ENCODE measurements around the gene KLK13. TPM values are rescaled to one million over a fixed set of nuclear protein-coding genes. Genes with fewer than 3 reads are reported as not detected.

The KLK13 gene
- polyA plus RNA-seq, 3 donors: 0.24 to 0.65 (median 0.53) TPM

DNA sequence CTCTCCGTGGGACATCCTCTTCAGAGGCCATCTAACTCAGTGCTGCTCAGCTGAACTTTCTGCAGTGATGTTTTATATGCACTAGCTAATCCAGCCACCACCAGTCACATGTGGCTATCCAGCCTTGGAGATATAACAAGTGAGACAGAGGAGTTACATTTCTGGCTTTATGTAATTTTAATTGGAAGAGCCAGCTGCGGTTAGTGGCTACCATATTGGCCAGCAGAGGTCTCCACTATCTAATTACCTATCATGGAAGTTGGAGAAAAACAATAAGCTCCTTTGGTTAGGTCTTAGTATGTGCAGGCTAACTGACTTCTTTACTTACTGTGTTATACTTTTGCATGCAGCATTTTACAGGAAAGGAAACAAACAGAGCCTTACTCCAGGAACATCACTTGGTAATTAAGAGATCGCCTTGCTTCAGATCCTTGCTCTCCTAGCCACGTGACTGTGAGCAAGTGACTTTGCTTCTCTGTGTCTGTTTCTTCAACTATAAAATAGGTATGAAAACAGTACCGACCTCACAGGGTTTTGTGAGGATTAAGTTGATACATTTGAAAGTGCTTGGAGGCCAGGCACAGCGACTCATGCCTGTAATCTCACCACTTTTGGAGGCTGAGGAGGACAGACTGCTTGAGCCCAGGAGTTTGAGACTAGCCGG is 43.8 kb downstream of the KLK13 start:
- DNase-seq: no peak

DNA sequence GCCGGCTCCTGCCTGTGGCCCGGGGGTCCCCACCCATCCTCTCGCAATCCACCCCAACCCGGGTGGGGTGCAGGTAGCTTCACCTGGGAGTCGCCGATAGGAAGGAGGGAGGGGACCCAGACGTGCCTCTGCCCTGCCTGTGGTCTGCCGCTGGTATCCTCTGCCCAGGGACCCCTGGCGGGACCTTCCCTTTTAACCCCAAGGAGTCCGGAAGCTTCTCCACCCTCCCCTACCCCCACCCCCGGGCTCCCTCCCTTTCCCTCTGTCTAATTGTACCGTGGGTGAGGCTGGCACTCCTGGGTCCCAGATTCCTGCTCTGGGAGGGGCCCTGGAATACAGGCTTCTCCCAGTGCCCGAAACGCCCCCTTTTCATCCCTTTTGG is 45.4 kb downstream of the KLK13 start, which contains the start of gene KLK10:
Gene KLK10 (minus strand): TSS at position 166 of the 382 bp plus-strand sequence. CDS start 579 bp downstream, outside the sequence.
- DNase-seq: no peak

DNA sequence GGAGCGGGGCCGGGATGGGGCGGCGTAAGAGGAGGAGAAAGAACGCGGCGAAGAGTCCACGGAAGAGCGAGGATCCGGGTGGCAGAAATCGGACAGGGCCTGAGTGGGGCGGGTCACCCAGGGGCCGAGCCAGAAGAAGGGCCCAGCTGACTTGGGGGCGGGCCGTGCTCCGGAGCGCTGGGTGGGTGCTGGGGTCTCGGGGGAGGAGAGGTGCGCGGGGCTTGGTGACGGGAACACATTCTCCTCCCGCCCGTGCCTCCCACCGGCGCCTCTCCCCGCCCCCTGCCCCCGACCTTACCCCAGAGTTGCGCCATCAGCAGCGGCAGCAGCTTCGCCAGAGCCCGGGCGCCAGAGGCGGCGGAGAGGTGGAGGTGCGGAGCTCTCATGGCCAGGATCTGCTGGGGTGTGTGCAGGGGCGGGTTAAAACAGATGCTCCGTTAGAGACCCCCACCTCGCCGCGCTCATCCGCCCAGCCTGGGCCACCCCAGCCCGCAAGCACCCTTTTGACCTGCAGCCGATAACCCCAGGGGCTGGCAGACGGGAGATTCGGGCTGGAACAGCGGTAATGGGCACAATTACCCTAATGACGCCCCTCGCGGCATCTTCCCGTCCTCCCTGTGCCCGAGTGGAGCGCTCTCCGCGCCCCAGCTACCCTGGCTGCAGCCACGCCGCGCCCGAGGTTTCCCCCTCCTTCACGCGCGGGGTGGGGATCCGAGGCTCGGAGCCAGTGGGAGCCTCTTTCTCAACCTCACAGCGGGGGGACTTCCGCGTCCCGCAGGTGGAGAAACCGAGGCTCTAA is 45.9 kb downstream of the KLK13 start:
- DNase-seq: no peak

DNA sequence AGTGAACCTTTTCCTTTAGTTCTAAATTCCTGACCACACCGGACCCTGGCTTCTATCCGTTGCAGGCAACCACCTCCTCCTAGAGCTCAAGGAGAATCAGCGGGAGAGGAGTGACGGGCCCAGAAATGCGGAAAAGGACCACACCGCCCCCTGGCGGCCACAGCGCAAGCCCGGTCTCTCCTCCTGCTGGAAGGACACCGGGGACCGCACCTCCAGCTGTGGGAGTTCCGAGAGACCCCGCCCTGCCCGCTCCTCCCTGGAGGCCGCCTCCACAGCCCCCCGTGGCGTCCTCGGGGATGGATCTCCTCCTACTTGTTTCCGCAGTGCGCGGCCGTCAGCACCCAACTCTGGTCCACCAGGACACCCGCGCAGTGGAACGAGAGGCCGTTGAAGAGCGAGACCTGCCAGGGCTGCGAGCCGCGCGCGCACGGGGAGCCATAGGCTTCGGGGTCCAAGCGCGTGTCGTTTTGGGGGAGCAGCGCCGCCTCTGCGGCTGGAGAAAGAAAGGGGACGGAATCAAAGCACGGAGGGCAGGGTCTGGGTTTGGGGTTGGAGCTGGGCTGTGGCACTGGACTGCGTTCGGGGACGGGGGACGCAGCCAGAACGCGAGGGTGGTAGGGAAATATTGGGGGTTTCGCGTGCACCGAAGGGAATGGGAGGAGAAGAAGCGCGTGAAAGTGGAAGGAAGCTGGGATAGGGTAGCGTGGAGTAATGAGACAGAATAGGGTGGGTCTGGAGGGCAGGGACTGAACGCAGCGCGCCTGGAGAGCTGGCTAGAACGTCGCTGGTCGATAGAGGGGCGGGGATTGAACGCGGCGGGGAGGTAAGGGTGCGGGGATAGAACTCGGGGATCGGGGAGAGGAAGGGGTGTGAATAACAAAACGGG is 47.9 kb downstream of the KLK13 start:
- DNase-seq: no peak

- DNase-seq: no peak
These were observed 49.1 kb downstream of the KLK13 start for GRCh38 chr19:51015691-51016267.

DNA sequence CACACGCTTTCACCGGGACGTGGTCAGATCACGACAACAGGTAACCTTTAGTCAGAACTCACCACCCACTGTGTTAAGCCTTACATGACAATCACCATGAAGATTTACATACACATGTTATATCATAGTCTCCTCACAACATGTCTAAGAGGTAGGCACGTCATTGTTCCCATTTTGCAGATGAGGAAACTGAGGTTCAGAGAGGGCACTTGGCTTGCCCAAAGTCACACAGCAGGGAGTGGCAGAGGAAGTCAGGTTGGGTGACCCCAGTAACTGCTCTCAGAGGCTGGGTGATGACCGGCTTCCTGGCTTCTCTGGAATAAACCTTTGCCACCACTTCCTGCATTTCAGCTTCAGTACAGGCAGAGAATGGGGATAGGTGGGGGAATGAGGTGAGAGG is 50.6 kb downstream of the KLK13 start:
- DNase-seq: no peak

DNA sequence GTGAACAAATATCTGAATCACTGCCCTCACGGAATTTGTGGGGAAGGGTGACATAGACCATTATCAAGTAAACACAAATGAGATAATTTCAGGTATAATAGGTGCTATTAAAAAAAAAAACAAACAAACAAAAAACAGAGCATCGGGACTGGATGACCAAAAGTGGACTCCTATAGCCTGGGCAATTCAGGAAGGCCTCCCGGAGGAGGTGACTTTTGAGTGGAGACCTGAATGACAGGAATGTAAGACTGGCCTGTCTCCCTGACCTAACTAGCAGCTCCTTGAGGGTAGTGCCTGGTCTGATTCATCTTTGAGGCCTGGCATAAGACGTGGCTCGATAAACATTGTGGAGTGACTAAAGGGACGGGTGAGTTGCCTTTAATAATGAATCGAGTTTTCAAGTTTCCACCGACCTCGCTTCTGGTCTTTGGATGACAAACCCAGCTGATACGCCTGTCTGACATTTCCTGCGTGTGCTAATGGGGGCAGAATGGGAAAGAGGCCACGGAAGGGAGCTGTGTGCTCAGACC is 52.2 kb downstream of the KLK13 start:
- no peak for DNase-seq

- DNase-seq: no peak
These were observed 54.7 kb downstream of the KLK13 start for GRCh38 chr19:51010066-51010795.

- DNase-seq: no peak
These were observed 55.6 kb downstream of the KLK13 start for GRCh38 chr19:51009061-51009891.

- DNase-seq: no peak
These were observed 57.4 kb downstream of the KLK13 start for GRCh38 chr19:51007488-51007887.

GRCh38 chr19:51006406-51006805 is 58.5 kb downstream of the KLK13 start:
- DNase-seq: no peak

Other genes with a start within 250 kb of the KLK13 start
- gene KLK1, start 241.3 kb downstream of the KLK13 start, polyA plus RNA-seq (ENCODE audit: insufficient read length in 3 of 3): 1 to 10 TPM; 1.2 to 1.7 (median 1.3) TPM
- not detected for gene KLK15, start 231.5 kb downstream of the KLK13 start, polyA plus RNA-seq (ENCODE audit: insufficient read length in 3 of 3)
- gene KLK3, start 210.2 kb downstream of the KLK13 start, polyA plus RNA-seq (ENCODE audit: insufficient read length in 3 of 3): under 1 TPM; 0.47 to 0.58 (median 0.51) TPM
- under 1 TPM in 2 of 3 donors, not detected in 1; 0.21 to 0.34 TPM for gene KLK2, start 191.7 kb downstream of the KLK13 start, polyA plus RNA-seq (ENCODE audit: insufficient read length in 3 of 3)
- under 1 TPM in 1 of 3 donors, not detected in 2; 0.06 TPM for gene KLK4, start 153.7 kb downstream of the KLK13 start, polyA plus RNA-seq (ENCODE audit: insufficient read length in 3 of 3)
- gene KLK5, start 112.1 kb downstream of the KLK13 start, polyA plus RNA-seq (ENCODE audit: insufficient read length in 3 of 3): 1 to 10 TPM; 1.6 to 1.9 (median 1.9) TPM
- gene KLK6, start 95.5 kb downstream of the KLK13 start, polyA plus RNA-seq (ENCODE audit: insufficient read length in 3 of 3): 10 to 100 TPM; 37.7 to 40.8 (median 37.7) TPM
- gene KLK7, start 81.2 kb downstream of the KLK13 start, polyA plus RNA-seq (ENCODE audit: insufficient read length in 3 of 3): 1 to 10 TPM; 3.3 to 4.5 (median 3.8) TPM
- gene KLK8, start 63.5 kb downstream of the KLK13 start, polyA plus RNA-seq (ENCODE audit: insufficient read length in 3 of 3): 1 to 10 TPM; 1.8 to 2.8 (median 2.8) TPM
- under 1 TPM; 0.16 to 0.36 (median 0.24) TPM for gene KLK10, start 45.4 kb downstream of the KLK13 start, polyA plus RNA-seq (ENCODE audit: insufficient read length in 3 of 3)
- gene KLK11, start 38.5 kb downstream of the KLK13 start, polyA plus RNA-seq (ENCODE audit: insufficient read length in 3 of 3): under 1 TPM in 1 of 3 donors, not detected in 2; 0.14 TPM
- not detected for gene KLK12, start 30.1 kb downstream of the KLK13 start, polyA plus RNA-seq (ENCODE audit: insufficient read length in 3 of 3)
- gene KLK14, start 17.8 kb upstream of the KLK13 start, polyA plus RNA-seq (ENCODE audit: insufficient read length in 3 of 3): under 1 TPM; 0.14 to 0.32 (median 0.19) TPM
- 1 to 10 TPM; 3.0 to 5.1 (median 4.3) TPM for gene CTU1, start 43.3 kb upstream of the KLK13 start, polyA plus RNA-seq (ENCODE audit: insufficient read length in 3 of 3)
- gene SIGLEC9, start 59.8 kb upstream of the KLK13 start, polyA plus RNA-seq (ENCODE audit: insufficient read length in 3 of 3): 1 to 10 TPM; 1.5 to 1.8 (median 1.5) TPM
- under 1 TPM; 0.33 to 0.43 (median 0.36) TPM for gene SIGLEC7, start 77.2 kb upstream of the KLK13 start, polyA plus RNA-seq (ENCODE audit: insufficient read length in 3 of 3)
- 1 to 10 TPM; 1.8 to 2.5 (median 2.3) TPM for gene CD33, start 160.0 kb upstream of the KLK13 start, polyA plus RNA-seq (ENCODE audit: insufficient read length in 3 of 3)
- not detected for gene SIGLECL1, start 186.0 kb upstream of the KLK13 start, polyA plus RNA-seq (ENCODE audit: insufficient read length in 3 of 3)
- 1 to 10 TPM; 1.9 to 4.7 (median 3.5) TPM for gene IGLON5, start 246.6 kb upstream of the KLK13 start, polyA plus RNA-seq (ENCODE audit: insufficient read length in 3 of 3)